Endodermal cell (in vitro differentiated cells): ENCODE results near the gene OR1A2. TPM values are rescaled to one million over a fixed set of nuclear protein-coding genes. Genes with fewer than 3 reads are reported as not detected.
"Not testable (repeated sequence)": the region's sequence is repeated elsewhere in the genome, so short reads cannot be mapped to it uniquely, and the experiment has no call there.

Source experiments
- DNase-seq: peaks from one replicate; pipeline ENCODE4 v3.0.0-alpha.2; 2017
- H3K27ac ChIP-seq: 2 replicates; pipeline ENCODE4 v1.5.1; 2013; ENCODE audit warnings: mild to moderate bottlenecking, low read depth, low read length, moderate library complexity
- H3K27me3 ChIP-seq: 2 replicates; pipeline ENCODE4 v1.6.1; 2013; ENCODE audit warnings: mild to moderate bottlenecking, low read length, moderate library complexity; ENCODE audit not compliant: insufficient read depth, control insufficient read depth, poor library complexity, severe bottlenecking
- H3K36me3 ChIP-seq: 2 replicates; pipeline ENCODE4 v1.7.0; 2013; ENCODE audit warnings: mild to moderate bottlenecking, low read length, moderate library complexity; ENCODE audit not compliant: control insufficient read depth, insufficient read depth
- H3K4me1 ChIP-seq: one replicate; pipeline ENCODE4 v1.7.0; 2013; ENCODE audit warnings: low read length; ENCODE audit not compliant: control insufficient read depth, insufficient read depth
- H3K4me3 ChIP-seq: 2 replicates; pipeline ENCODE4 v1.5.1; 2013; ENCODE audit warnings: mild to moderate bottlenecking, low read length, moderate library complexity
- H3K9ac ChIP-seq: 2 replicates; pipeline ENCODE4 v1.6.1; 2013; ENCODE audit warnings: mild to moderate bottlenecking, low read length, moderate library complexity; ENCODE audit not compliant: poor library complexity, severe bottlenecking; ENCODE audit errors: extremely low read depth
- H3K9me3 ChIP-seq: 2 replicates; pipeline ENCODE4 v1.6.1; 2013; ENCODE audit warnings: mild to moderate bottlenecking, low read length, moderate library complexity; ENCODE audit not compliant: control insufficient read depth
- H3K27ac Mint-ChIP-seq: 2 replicates; pipeline ENCODE4 v1.8.0; 2020; ENCODE audit warnings: mixed read lengths
- H3K27me3 Mint-ChIP-seq: 2 replicates; pipeline ENCODE4 v1.8.0; 2021; ENCODE audit warnings: mild to moderate bottlenecking, mixed read lengths; ENCODE audit not compliant: insufficient read depth
- H3K36me3 Mint-ChIP-seq: 2 replicates; pipeline ENCODE4 v1.8.0; 2020; ENCODE audit warnings: low read depth, mixed read lengths
- H3K4me1 Mint-ChIP-seq: 2 replicates; pipeline ENCODE4 v1.8.0; 2020; ENCODE audit warnings: mixed read lengths
- H3K4me3 Mint-ChIP-seq: 2 replicates; pipeline ENCODE4 v1.8.0; 2020; ENCODE audit warnings: mild to moderate bottlenecking, moderate library complexity, mixed read lengths
- H3K9me3 Mint-ChIP-seq: 2 replicates; pipeline ENCODE4 v1.8.0; 2020; ENCODE audit warnings: mild to moderate bottlenecking, mixed read lengths
- CTCF ChIP-seq: fragments of 200-600 bp; sonication (generic); conservative IDR thresholded peaks from 2 replicates; pipeline ENCODE4 v1.5.0; 2021; ENCODE audit warnings: antibody characterized with exemption, mild to moderate bottlenecking
- WGBS, 2 experiments: methylation state at CpG; one replicate each; pipeline versions ENCODE4 v1.1.5 to v1.1.7; 2013; ENCODE audit warnings: missing lambda C conversion rate in 2 of 2, mixed read lengths in 1 of 2; ENCODE audit not compliant: insufficient coverage in 1 of 2, insufficient read length in 1 of 2; 5-methylcytosine and 5-hydroxymethylcytosine counted together
- total RNA-seq, 2 donors: library from RNA; stranded (reverse); fragmentation: NEBNext Ultra II Directional in 1 of 2; extraction: Animal tissue kit (Norgen Biotek cat#: 25700) in 1 of 2; gene quantifications; 2 replicates in 1 of 2; 3 replicates in 1 of 2; pipeline ENCODE4 v1.2.1, GENCODE V29; 2021

Gene OR1A2
- total RNA-seq, 2 donors from 2014 or later = not detected

DNA sequence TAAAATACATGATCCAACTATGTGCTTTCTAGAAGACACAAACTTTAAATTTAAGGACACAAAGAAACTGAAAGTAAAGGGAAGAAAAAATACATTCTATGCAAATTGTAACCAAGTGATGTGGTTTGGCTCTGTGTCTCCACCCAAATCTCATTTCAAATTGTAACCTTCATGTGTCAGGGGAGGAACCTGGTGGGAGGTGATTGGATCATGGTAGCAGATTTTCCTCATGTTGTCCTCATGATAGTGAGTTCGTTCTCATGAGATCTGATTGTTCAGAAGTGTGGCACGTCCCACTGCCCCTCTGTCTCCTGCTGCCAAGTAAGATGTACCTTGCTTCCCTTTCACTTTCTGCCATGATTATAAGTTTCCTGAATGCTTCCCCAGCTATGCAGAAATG is 25.2 kb downstream of the OR1A2 start:
- Histone ChIP-seq H3K27me3 (no peaks in the 10 kb centered on the region), H3K4me3 (no peak overlapping the region), H3K9ac (no peak overlapping the region), H3K4me1 (no peaks in the 10 kb centered on the region), H3K9me3 (peaks cover 14% of the 10 kb centered on the region), H3K36me3 (no peaks in the 10 kb centered on the region), H3K27ac (no peak overlapping the region)
- no peaks in the 10 kb centered on the region for H3K36me3 Mint-ChIP-seq
- no peak for DNase-seq
- no peak for TF ChIP-seq CTCF
- no peaks in the 10 kb centered on the region for H3K27me3 Mint-ChIP-seq
- peaks cover 75% of the 10 kb centered on the region for H3K9me3 Mint-ChIP-seq
- H3K4me1 Mint-ChIP-seq = no peaks in the 10 kb centered on the region
- no peak overlapping the region for H3K4me3 Mint-ChIP-seq
- WGBS, 2 experiments = 66 to 85% methylated on average over 2 of the region's 2 CpGs
- H3K27ac Mint-ChIP-seq = no peak overlapping the region

- not testable (repeated sequence) for H3K36me3 ChIP-seq, H3K9ac ChIP-seq
- peaks cover 70% of the 10 kb centered on the region for H3K9me3 Mint-ChIP-seq
These were observed 27.5 kb downstream of the OR1A2 start for GRCh38 chr17:3224721-3225352.

GRCh38 chr17:3232300-3232699 is 35.0 kb downstream of the OR1A2 start:
- H3K36me3 Mint-ChIP-seq = not testable (repeated sequence)

More at GRCh38 chr17:3224721-3225352, 27.5 kb downstream of the OR1A2 start:
- H3K27ac ChIP-seq, H3K4me3 Mint-ChIP-seq, H3K27me3 Mint-ChIP-seq, H3K27ac Mint-ChIP-seq, H3K4me1 Mint-ChIP-seq, H3K9me3 ChIP-seq, H3K4me3 ChIP-seq, H3K27me3 ChIP-seq, H3K36me3 Mint-ChIP-seq, DNase-seq, H3K4me1 ChIP-seq: not testable (repeated sequence)

DNA sequence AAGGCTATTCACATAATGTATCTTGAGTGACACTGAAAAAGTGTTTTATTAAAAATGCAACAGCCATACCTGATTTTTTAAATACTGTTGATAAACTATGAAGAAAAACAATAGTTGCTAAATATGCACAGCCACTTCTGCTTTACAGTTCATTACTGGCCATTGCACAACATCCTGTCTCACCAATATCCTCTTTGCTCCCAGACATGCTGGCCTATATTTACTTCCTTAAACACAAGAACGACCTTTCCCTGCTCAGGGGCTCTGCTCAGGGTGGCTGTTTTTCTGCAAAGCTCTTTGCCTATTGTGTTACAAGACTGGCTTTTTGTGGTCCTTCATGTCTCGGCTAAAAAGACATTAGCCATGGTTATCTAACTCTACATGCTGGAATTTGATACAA is 41.4 kb downstream of the OR1A2 start:
- not testable (repeated sequence) for H3K9ac ChIP-seq, H3K36me3 ChIP-seq, H3K27ac ChIP-seq, H3K4me1 ChIP-seq, H3K27me3 ChIP-seq, H3K9me3 ChIP-seq, H3K4me1 Mint-ChIP-seq, H3K4me3 ChIP-seq, DNase-seq, H3K27ac Mint-ChIP-seq, H3K4me3 Mint-ChIP-seq, H3K27me3 Mint-ChIP-seq, H3K36me3 Mint-ChIP-seq
- peaks cover 13% of the 10 kb centered on the region for H3K9me3 Mint-ChIP-seq
- WGBS, 2 experiments = no CpG with 5 or more reads among the region's 2 CpGs

More at GRCh38 chr17:3232300-3232699, 35.0 kb downstream of the OR1A2 start:
- not testable (repeated sequence) for H3K4me1 Mint-ChIP-seq, H3K27me3 ChIP-seq, H3K4me3 ChIP-seq, H3K4me1 ChIP-seq, H3K9ac ChIP-seq, DNase-seq, H3K36me3 ChIP-seq, H3K4me3 Mint-ChIP-seq, H3K9me3 ChIP-seq, H3K27ac ChIP-seq, H3K27me3 Mint-ChIP-seq, H3K27ac Mint-ChIP-seq
- peaks cover 29% of the 10 kb centered on the region for H3K9me3 Mint-ChIP-seq
- WGBS, 2 experiments = 80 to 82% methylated on average over 1 to 7 of the region's 8 CpGs

- not testable (repeated sequence) for H3K4me3 ChIP-seq, DNase-seq, H3K9me3 ChIP-seq, H3K4me1 Mint-ChIP-seq, H3K36me3 Mint-ChIP-seq, H3K27me3 ChIP-seq, H3K4me1 ChIP-seq, H3K27ac Mint-ChIP-seq, H3K27ac ChIP-seq, H3K9me3 Mint-ChIP-seq, H3K36me3 ChIP-seq, H3K4me3 Mint-ChIP-seq, H3K27me3 Mint-ChIP-seq, H3K9ac ChIP-seq
- WGBS, 2 experiments = no CpG with 5 or more reads among the region's 1 CpG
These were observed 43.7 kb downstream of the OR1A2 start for GRCh38 chr17:3241044-3241443.

- not testable (repeated sequence) for H3K36me3 Mint-ChIP-seq, H3K27ac ChIP-seq, H3K9me3 Mint-ChIP-seq, H3K9ac ChIP-seq, DNase-seq, H3K27me3 Mint-ChIP-seq, H3K4me3 Mint-ChIP-seq, H3K36me3 ChIP-seq, H3K4me1 Mint-ChIP-seq, H3K4me3 ChIP-seq, H3K9me3 ChIP-seq, H3K27me3 ChIP-seq, H3K4me1 ChIP-seq, H3K27ac Mint-ChIP-seq
- WGBS, 2 experiments = no CpG with 5 or more reads among the region's 1 CpG
These were observed 47.5 kb downstream of the OR1A2 start for GRCh38 chr17:3244841-3245240.
